GM21390 (cell line): ENCODE results near the gene F2.
"Not testable (repeated sequence)": the region's sequence is repeated elsewhere in the genome, so short reads cannot be mapped to it uniquely, and the experiment has no call there.

Source experiments
- ATAC-seq: cut with Tn5 transposase; IDR thresholded peaks from one replicate; pipeline ENCODE4 v1.9.1; 2021; ENCODE audit not compliant: unreplicated experiment

Gene F2

DNA sequence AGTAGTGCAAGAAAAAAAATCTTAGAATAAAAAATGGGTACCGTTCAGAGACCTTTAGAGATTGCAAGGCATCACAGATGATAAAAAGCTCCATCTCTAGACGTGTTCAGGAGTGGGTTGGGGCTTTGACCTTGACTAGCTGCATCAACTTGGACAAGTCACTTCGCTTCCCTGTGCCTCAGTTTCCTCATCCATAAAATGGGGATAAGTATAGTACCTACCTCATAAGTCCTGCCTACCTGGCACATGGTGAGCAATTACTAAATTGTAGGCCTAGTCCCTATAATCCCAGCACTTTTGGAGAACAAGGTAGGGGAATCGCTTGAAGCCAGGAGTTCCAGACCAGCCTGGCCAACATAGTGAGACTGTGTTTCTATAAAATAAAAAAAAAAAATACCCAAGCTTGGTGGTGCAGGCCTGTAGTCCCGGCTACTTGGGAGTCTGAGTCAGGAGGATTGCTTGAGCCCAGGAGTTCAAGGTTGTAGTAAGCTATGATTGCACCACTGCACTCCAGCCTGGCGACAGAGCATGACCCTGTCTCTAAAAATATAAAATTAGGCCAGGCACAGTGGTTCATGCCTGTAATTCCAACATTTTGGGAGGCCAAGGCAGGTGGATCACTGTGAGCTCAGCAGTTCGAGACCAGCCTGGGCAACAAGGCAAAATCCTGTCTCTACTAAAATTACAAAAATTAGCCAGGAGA lies 6.0 kb upstream of the F2 start:
- ATAC-seq: no peak

DNA sequence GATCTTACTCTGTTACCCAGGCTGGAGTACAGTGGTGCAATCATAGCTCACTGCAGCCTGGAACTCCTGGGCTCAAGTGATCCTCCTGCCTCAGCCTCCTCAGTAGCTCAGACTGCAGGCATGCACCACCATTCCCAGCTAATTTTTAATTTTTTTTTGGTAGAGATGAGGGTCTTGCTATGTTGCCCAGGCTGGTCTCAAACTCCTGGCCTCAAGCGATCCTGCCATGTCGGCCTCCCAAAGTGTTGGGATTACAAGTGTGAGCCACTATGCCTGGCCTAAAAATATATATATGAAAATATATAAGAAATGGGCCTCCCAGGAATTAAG lies 1.2 kb upstream of the F2 start:
- not testable (repeated sequence) for ATAC-seq

DNA sequence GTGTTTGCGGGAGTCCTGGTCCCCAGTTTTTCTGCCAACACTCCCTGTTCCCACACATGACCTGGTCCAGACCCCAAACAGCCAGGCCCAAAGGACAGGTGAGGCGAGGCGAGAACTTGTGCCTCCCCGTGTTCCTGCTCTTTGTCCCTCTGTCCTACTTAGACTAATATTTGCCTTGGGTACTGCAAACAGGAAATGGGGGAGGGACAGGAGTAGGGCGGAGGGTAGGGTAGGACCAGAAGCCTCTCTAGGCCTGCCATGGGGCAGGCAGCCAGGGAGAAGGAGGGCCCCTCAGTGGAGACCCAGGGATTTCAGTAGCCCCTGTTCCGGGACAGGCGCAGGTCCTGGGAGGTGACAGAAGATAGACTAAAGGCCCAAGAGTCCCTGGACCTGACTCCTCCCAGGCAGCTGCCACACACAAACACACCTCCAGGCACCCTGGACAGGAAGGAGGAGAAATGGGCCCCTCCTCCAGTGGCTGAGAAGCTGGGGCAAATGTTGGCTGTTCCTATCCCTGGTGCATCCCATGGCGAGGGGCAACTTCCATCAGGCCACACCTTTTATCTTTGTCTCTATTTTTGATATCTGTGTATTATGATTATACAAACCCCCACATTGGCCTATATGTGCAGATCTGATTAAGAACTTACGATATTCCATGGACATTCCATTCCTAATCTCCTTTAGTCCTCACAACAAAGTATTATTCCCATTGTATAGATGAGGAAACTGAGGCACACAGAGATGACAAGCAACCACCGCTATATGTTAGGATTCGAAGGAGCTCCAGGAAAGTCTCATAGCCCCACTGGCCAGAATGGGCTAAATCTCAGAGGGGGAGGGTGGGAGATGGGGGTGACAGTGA lies 626 bp upstream of the F2 start:
- no peak for ATAC-seq

DNA sequence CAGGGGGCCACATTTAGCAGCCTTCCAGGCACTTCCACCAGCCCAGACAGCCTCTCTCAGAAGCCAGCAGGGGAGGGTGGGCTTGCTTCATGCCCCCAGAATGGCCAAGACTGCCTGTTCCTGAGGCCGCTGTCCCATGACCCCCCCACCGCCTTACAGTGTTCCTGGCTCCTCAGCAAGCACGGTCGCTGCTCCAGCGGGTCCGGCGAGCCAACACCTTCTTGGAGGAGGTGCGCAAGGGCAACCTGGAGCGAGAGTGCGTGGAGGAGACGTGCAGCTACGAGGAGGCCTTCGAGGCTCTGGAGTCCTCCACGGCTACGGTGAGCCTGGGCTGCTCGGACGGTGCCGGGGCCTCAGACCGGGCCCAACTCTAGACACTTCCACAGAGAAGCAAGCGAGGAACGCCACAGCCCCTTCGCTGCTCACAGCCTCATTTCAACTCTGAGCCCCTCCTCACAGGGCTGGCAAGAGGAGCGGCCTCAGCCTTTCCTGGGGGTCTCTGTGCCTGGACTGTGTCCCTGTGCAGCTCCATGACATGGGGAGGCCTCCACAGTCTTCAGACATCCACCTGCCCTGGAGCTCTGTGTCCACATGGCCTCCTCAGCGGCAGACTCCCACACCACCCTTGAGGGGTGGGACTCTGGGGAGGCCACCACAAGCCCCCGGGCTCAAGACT lies 668 bp downstream of the F2 start:
- ATAC-seq: no peak

DNA sequence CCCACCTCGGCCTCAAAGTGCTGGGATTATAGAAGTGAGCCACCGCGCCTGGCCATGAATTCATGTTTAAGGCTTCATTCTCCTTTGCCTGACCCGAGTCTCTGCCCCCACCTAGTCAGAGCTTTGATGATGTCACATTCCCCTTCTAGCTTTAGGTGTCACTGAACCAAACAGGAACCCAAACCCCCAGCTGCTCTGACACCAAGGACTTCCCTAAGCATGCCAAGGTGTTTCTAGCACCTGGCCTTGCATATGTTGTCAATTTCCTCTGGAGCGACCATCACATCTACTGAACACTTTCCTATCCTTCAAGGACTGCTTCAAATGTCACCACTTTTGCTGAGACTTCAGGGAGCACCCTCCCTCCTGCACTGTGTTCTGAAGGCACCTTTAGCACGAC lies 2.3 kb downstream of the F2 start:
- no peak for ATAC-seq

DNA sequence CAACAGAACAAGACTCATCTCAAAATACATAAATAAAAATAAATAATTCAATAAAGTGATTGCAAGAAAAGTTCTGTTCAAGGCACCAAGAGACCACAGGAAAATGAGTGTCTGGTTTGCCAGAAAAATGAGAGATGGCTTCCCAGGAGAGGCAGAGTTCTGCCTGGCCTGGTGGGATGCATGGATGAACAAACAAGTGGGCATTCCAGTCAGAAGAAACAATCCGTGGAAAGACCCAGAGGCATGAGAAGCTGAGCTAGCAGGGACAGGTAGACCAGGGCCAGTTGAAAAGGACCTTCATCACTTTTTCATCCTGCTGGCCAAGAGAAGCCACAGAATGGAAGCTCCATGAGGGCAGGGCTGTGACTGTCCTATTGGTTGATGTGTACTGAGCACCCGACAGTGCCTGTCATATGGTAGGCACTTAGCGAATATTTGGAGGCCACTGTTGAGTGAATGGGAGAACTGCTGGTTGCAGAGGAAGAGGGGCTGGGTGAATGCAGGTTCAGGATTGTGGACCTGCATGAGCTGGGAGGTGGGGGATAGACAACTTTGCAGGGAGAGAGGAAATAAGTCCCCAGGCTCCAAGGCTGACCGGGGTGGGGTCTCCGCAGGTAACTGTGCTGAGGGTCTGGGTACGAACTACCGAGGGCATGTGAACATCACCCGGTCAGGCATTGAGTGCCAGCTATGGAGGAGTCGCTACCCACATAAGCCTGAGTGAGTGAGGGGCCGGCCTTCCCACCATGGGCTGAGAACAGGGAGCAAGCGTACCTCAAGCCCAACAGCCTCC lies 3.7 kb downstream of the F2 start:
- no peak for ATAC-seq

DNA sequence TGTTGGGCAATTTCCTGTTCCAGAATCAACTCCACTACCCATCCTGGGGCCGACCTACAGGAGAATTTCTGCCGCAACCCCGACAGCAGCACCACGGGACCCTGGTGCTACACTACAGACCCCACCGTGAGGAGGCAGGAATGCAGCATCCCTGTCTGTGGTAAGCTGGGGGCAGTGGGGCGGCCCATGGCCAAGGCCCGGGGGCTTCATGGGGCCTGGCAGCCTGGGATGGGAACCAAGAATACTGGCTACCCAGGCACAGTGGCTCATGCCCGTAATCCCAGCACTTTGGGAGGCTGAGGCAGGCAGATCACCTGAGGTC lies 4.3 kb downstream of the F2 start:
- no peak for ATAC-seq

DNA sequence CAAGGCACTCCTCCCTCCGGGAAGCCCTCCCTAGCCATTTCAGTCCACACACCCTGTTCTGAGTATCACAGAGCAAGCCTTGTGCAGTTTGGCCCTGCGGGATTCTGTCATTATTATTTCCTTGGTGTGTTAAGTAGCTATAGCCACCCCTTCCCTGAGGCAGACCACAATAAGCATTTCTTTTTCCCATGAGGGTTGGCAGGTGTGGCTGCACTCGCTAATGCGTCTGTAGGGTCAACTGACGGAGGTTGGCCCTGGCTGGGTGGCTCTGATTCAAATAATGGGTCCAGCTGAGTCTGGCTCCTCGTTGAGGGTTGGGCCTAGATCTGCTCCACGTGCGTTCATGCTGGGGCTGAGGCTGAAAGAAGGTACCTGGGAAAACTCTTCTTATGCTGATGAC lies 5.1 kb downstream of the F2 start:
- ATAC-seq: no peak

DNA sequence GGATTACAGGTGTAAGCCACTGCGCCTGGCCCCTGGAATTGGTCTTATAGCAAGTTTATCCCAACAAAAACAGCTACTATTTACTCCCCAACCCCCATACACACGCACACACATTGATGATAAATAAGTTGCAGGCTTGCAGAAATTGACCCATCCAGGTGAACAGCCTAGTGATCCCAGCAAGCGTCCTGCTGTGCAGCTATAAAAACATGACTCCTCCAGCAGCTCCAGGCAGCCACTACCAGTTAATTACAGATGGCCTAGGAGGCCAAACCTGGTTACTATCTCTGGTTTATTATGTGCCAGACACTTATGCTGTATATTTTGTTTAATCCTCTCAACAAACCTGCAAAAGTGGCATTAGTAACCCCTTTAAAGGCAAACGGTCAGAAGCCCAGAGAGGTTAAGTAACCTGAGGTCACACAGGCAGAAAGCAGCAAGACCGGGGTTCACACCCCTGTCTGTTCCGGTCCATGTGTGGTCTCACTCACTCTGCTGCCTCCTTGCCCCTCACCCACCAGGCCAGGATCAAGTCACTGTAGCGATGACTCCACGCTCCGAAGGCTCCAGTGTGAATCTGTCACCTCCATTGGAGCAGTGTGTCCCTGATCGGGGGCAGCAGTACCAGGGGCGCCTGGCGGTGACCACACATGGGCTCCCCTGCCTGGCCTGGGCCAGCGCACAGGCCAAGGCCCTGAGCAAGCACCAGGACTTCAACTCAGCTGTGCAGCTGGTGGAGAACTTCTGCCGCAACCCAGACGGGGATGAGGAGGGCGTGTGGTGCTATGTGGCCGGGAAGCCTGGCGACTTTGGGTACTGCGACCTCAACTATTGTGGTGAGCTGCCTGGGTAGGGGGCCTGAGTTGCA lies 6.6 kb downstream of the F2 start:
- ATAC-seq: no peak

DNA sequence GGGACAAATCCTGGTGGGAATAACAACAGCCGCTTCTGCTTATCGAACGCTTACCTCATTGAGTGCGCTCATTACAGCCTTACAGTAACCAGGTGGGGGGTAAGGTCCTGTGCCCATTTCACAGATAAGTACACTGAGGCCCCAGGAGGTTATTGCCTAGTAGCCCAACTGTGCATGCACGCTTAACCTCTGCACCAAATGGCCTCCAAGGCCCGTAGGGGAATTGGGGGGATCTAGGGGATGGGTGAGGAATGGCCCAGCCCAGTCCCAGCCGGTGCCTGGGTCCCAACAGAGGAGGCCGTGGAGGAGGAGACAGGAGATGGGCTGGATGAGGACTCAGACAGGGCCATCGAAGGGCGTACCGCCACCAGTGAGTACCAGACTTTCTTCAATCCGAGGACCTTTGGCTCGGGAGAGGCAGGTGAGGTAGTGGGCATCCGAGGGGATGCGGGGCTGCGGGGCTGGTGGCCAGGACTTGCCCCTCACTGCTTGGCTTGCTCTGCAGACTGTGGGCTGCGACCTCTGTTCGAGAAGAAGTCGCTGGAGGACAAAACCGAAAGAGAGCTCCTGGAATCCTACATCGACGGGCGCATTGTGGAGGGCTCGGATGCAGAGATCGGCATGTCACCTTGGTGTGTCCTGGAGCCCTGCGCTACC lies 7.3 kb downstream of the F2 start:
- no peak for ATAC-seq

DNA sequence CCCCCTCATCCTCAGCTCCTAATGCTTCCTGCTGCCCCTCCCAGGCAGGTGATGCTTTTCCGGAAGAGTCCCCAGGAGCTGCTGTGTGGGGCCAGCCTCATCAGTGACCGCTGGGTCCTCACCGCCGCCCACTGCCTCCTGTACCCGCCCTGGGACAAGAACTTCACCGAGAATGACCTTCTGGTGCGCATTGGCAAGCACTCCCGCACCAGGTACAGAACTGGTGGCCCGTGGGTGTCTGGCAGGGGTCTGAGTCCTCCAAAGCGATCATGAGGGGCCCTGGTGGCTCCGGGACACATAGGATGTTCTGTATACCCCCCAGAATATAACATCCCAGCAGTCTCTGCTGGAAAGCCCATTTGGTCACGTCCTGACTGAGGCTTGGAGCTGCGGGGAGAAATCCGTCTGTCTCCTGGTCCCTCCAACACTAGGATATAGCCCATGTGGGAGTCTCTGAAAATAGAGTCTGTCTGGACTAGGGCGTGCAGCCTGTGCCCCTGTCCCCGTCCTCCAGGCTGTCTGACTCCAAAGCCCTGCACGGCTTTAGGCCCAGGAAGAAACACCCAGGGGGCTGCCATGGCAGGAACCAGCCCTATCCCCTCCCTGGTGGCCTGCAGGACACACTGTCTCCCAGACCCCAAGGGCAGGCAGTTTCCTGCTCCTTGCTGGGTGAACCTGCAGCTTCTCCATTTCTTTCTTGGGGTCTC lies 9.1 kb downstream of the F2 start:
- ATAC-seq: no peak

DNA sequence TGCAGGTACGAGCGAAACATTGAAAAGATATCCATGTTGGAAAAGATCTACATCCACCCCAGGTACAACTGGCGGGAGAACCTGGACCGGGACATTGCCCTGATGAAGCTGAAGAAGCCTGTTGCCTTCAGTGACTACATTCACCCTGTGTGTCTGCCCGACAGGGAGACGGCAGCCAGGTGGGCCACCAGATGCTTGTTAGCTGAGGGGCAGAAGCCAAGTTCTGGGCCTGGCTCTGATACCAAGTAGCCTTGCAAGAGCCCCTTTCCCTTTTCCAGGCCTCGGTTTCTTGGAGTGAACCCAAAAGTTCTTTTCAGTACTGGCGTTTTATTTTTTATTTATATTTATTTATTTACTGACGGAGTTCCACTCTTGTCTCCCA lies 9.6 kb downstream of the F2 start:
- ATAC-seq: no peak

DNA sequence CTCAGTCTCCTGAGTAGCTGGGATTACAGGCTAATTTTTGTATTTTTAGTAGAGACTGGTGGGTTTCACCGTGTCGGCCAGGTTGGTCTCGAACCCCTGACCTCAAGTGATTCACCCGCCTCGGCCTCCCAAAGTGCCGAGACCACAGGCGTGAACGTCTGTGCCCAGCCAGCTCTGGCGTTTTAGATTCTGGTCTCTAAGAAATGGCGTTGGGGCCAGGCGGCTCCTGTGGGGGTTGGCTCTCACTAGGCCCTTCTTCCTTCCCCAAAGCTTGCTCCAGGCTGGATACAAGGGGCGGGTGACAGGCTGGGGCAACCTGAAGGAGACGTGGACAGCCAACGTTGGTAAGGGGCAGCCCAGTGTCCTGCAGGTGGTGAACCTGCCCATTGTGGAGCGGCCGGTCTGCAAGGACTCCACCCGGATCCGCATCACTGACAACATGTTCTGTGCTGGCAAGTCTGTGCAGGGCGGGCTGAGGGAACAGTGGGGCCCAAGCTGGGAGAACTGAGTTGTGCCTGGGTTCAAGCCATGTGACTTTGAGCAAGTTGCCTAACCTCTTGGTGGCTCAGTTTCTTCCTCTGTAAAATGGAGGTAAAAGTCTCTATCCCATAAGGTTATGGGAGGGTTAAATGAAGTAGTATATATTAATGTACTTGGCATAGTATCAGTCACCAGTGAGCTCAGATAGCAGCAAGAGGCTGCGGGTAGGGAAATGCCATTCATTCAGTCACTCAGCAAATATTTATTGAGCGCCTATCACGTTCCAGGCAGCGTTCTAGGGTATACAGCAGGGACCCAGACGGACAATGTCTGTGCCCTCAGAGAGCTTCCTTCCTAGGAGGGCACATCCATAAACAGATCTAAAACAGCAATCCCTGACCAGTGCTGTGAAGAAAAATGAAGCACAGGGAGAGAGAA lies 10.4 kb downstream of the F2 start:
- ATAC-seq: no peak

DNA sequence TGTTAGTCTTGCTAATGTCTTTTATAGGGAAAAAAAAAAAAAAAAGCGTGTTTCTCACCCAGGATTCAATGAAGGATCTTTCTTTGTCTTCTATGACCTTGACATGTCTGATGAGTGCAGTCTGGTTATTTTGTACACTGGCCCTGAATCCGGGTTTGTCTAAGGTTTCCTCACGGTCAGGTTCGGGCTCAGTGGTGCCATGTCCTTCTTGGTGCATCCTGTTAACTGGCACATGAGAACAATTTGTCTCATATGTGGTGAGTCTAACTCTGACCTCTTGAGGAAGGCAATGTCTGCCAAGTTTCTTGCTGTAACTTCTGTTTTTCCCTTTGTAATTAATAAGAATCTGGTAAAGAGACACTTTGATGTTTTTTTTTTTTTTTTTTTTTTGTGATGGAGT lies 12.5 kb downstream of the F2 start:
- ATAC-seq: no peak

DNA sequence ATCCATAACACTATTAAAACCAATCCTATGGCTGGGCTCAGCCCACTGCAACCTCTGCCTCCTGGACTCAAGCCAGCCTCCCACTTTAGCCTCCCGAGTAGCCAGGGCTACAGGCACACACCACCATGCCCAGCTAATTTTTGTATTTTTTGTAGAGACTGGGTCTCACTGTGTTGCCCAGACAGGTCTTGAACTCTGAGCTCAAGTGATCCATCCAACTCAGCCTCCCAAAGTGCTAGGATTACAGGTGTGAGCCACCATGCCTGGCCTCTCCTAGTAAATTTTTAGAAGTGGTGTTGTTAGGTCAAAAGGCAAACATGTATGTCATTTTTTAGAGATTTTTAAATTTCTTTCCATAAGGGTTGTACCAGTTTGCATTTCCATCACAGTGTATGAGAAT lies 14.2 kb downstream of the F2 start:
- no peak for ATAC-seq

DNA sequence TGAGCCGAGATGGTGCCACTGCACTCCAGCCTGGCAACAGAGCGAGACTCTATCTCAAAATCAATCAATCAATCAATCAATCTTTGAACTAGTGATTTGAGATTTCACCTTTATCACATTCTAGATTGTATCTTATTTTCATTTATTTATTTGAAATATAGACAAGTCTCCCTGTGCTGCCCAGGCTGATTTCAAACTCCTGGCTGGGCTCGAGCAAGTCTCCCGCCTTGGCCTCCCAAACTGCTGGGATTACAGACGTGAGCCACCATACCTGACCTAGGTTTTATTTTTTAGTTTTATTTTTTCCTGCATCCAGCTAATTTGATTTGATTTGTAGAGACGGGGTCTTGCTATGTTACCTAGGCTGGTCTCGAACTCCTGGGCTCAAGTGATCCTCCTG lies 17.1 kb downstream of the F2 start:
- no peak for ATAC-seq

DNA sequence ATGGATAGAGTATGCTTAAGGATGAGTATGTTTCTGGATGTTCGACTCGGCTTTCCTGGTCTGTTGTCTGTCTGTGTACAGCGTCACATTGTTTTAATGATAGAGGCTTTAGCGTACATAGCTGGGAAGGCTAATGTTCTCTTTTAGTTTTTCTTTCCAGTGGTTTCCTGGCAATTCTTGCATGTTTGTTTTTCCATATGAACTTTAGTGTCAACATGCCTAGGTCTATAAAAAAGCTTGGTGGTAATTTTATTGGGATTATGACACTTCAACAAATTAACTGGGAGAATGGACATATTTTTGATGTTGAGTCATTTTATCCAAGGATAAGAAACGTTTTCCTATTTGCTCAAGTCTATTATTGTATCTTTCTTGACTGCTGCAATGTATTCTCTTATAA lies 17.6 kb downstream of the F2 start:
- ATAC-seq: no peak

DNA sequence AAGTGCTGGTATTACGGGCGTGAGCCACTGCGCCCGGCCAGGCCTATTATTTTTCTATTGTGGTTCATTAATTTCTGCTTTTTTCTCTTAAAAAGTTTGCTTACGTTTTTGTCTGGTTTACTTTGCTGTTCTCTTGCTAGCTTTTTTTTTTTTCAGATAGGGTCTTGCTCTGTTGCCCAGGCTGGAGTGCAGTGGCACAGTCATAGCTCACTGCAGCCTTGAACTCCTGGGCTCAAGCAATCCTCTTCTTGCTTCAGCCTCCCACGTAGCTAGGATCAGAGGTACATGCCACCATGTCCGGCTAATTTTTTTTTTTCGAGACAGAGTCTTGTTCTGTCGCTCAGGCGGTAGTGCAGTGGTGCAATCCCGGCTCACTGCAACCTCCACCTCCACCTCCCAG lies 18.7 kb downstream of the F2 start:
- no peak for ATAC-seq
